ENCODE results near the gene DTX3.

Gene DTX3

DNA sequence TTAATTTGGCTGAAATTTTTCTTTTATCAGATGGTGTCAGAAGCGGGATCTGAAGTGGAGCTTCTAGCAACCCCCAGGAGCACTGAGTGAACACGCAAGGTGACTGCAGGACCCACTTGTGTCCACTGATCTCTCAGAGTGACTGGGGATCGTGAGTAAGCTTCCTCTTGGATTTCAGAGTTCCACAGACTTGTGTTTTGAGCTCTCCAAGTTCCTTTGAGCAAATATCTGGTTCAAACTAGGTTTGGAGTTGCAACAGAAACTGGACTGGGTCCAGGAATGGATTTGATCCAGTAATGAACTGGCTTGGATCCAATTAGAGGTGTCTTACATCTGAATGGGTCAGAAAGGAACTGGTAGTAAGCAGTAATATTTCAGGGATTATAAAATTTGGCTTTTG, 53.1 kb downstream of the DTX3 start:
- no peaks in the 10 kb centered on the region for H3K79me2 ChIP-seq (ENCODE audit: control insufficient read depth, insufficient read depth, low read length, unreplicated experiment)
- H2AFZ ChIP-seq (ENCODE audit: low read length, unreplicated experiment): no peak overlapping the region
- no peak overlapping the region for H3K27ac ChIP-seq (ENCODE audit: low read depth, low read length)
- H3K36me3 ChIP-seq (ENCODE audit: insufficient read depth, low read length): no peaks in the 10 kb centered on the region
- peaks cover 25% of the 10 kb centered on the region for H3K27me3 ChIP-seq (ENCODE audit: insufficient read depth, low read length)
- no peak overlapping the region for H3K4me3 ChIP-seq (ENCODE audit: low read depth, low read length)
- no peaks in the 10 kb centered on the region for H3K4me1 ChIP-seq (ENCODE audit: control insufficient read depth, insufficient read depth, low read length, unreplicated experiment)

DNA sequence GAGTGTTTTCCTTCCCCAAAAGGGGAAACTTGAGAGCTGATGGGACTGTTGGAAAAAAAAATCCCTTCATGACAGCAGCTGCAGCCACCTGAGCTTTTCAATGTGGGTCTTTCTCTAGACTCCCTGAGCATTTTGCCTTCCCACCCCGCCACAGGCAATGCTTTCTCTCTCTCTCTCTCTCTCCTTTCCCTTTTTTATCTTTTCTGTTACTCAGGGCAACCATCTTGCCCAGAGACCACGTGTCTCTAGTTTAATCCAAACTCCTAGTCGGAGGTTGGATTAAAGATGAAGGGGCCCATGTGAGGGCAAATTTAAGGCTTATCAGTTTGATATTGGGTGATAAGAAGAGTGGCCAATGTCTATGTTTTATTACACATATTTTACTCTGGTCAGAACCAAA, 54.3 kb downstream of the DTX3 start:
- Histone ChIP-seq H3K27ac (ENCODE audit: low read depth, low read length) (no peak overlapping the region), H3K79me2 (ENCODE audit: control insufficient read depth, insufficient read depth, low read length, unreplicated experiment) (no peaks in the 10 kb centered on the region), H3K36me3 (ENCODE audit: insufficient read depth, low read length) (no peaks in the 10 kb centered on the region), H2AFZ (ENCODE audit: low read length, unreplicated experiment) (no peak overlapping the region), H3K27me3 (ENCODE audit: insufficient read depth, low read length) (peaks cover 21% of the 10 kb centered on the region), H3K4me3 (ENCODE audit: low read depth, low read length) (no peak overlapping the region), H3K4me1 (ENCODE audit: control insufficient read depth, insufficient read depth, low read length, unreplicated experiment) (no peaks in the 10 kb centered on the region)
